ENCODE data around the gene FSCN2.

The FSCN2 gene

DNA sequence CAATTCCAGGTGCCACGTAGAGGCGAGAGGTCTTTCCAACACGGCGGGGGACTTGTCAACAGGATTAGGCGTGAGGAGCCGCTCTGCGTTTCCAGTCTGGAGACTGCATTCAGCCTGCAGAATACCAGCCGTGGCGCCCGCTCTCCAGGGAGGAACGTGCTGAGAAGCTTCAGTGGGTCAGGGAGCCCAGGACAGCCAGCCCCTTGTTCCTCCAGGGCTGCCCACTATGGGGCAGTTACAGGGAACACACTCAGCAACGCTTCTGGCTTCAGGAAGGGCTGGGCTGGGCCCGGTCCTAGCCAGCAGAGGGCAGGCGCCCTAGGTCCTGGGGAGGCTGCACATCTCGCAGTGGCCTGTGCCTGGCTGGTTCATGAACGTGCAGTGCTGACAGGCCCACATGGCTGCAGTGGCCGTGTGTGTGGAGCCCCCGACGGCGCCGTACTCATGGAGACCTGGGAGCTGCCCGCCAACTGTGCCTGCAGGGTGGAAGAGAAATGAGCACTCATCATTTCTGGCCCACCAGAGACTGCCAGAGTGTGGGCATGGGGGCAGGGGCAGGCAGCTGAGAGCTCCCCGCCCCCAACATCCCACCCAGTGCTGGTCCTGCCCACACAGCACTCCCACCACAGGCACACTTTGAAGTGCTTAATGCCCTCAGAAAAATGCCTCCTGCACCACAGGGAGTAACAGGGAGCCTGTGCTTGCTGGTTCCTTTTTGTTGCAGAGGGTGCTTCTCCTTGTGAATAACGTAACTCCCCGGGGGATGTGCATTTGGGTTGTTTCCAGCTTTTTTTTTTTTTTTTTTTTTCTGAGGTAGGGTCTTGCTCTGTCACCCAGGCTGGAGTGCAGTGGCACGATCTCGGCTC is 31.0 kb downstream of the FSCN2 start:
- H3K36me3 ChIP-seq (ENCODE audit: insufficient read depth, low read length), result peaks cover 59% of the 10 kb centered on the region
- no peaks in the 10 kb centered on the region for H3K4me1 ChIP-seq (ENCODE audit: insufficient read depth, low read length)
- no peaks in the 10 kb centered on the region for H3K9me3 ChIP-seq (ENCODE audit: low read length)
- no peaks in the 10 kb centered on the region for H3K27me3 ChIP-seq (ENCODE audit: insufficient read depth, low read length)
- H2AFZ ChIP-seq (ENCODE audit: low read depth, low read length), result no peak overlapping the region
- H3K4me3 ChIP-seq (ENCODE audit: low read length), result no peak overlapping the region

DNA sequence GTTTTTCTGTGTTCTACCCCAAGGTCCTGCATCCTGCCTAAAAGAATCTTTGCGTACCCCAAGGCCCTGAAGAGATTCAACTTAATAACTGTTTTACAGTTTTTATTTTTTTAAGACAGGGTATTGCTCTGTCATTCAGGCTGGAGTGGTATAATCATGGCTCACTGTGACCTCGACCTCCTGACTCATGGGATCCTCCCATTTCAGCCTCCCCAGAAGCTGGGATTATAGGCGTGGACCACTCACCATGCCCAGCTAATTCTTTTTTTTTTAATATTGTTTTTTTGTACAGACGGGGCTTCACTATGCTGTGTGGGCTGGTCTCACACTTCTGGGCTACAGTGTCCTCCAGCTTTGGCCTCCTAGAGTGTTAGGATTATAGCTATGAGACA is 33.3 kb downstream of the FSCN2 start:
- no peak overlapping the region for H2AFZ ChIP-seq (ENCODE audit: low read depth, low read length)
- no peaks in the 10 kb centered on the region for H3K4me1 ChIP-seq (ENCODE audit: insufficient read depth, low read length)
- H3K36me3 ChIP-seq (ENCODE audit: insufficient read depth, low read length), result peaks cover 79% of the 10 kb centered on the region
- no peaks in the 10 kb centered on the region for H3K9me3 ChIP-seq (ENCODE audit: low read length)
- H3K27me3 ChIP-seq (ENCODE audit: insufficient read depth, low read length), result no peaks in the 10 kb centered on the region
- no peak overlapping the region for H3K4me3 ChIP-seq (ENCODE audit: low read length)

DNA sequence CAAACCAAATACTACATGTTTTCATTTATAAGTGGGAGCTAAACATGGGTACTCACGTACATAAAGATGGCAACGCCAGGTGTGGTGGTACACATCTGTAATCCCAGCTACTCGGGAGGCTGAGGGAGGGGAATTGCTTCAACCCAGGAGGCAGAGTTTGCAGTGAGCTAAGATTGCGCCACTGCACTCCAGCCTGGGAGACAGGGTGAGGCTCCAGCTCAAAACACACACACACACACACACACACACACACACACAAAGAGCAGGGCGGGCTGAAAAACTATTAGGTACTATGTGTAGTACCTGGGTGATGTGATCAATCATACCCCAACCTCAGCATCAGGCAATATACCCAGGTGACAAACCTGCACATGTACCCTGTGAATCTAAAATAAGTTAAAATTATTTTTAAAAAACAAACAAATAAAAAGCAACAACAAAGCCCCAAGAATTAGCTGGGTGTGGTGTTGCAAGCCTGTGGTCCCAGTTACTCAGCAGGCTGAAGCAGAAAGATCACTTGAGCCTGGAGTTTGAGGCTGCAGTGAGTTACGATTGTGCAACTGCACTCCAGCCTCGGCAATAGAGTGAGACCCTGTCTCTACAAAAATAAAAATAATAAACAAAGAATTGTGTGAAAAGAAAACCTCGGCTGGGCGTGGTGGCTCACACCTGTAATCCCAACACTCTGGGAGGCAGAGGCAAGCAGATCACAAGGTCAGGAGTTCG is 35.8 kb downstream of the FSCN2 start:
- Histone ChIP-seq H3K4me1 (ENCODE audit: insufficient read depth, low read length) (no peaks in the 10 kb centered on the region), H3K36me3 (ENCODE audit: insufficient read depth, low read length) (peaks cover 76% of the 10 kb centered on the region), H2AFZ (ENCODE audit: low read depth, low read length) (no peak overlapping the region), H3K4me3 (ENCODE audit: low read length) (no peak overlapping the region), H3K27me3 (ENCODE audit: insufficient read depth, low read length) (no peaks in the 10 kb centered on the region), H3K9me3 (ENCODE audit: low read length) (no peaks in the 10 kb centered on the region)

DNA sequence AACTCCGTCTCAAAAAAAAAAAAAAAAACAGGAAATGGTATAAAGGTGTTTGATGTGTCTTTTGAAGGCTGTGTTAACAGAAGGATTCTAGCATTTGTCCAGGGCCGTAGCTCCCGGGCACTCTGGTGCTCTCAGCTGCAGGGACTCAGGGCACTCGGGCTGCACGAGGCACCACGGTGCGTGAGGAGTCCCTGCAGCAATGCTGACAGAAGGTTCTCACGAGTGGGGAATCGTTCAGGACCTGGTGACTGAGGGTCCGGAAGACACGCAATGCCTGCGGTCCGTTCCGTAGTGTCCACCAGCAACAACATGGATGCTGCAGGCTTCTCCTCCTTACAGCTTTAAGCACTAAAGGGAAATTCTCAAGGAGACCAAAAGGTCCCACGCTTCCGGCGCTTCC is 36.6 kb downstream of the FSCN2 start:
- H2AFZ ChIP-seq (ENCODE audit: low read depth, low read length), result no peak overlapping the region
- H3K9me3 ChIP-seq (ENCODE audit: low read length), result no peaks in the 10 kb centered on the region
- H3K27me3 ChIP-seq (ENCODE audit: insufficient read depth, low read length), result no peaks in the 10 kb centered on the region
- no peak overlapping the region for H3K4me3 ChIP-seq (ENCODE audit: low read length)
- peaks cover 79% of the 10 kb centered on the region for H3K36me3 ChIP-seq (ENCODE audit: insufficient read depth, low read length)
- H3K4me1 ChIP-seq (ENCODE audit: insufficient read depth, low read length), result no peaks in the 10 kb centered on the region

GRCh38 chr17:81565231-81565630 is 37.1 kb downstream of the FSCN2 start:
- Histone ChIP-seq H3K4me1 (ENCODE audit: insufficient read depth, low read length) (no peaks in the 10 kb centered on the region), H2AFZ (ENCODE audit: low read depth, low read length) (no peak overlapping the region), H3K36me3 (ENCODE audit: insufficient read depth, low read length) (peaks cover 83% of the 10 kb centered on the region), H3K4me3 (ENCODE audit: low read length) (no peak overlapping the region), H3K27me3 (ENCODE audit: insufficient read depth, low read length) (no peaks in the 10 kb centered on the region), H3K9me3 (ENCODE audit: low read length) (no peaks in the 10 kb centered on the region)

- H3K4me1 ChIP-seq (ENCODE audit: insufficient read depth, low read length), result no peaks in the 10 kb centered on the region
- H3K27me3 ChIP-seq (ENCODE audit: insufficient read depth, low read length), result no peaks in the 10 kb centered on the region
- H3K9me3 ChIP-seq (ENCODE audit: low read length), result no peaks in the 10 kb centered on the region
- no peak overlapping the region for H3K4me3 ChIP-seq (ENCODE audit: low read length)
- H3K36me3 ChIP-seq (ENCODE audit: insufficient read depth, low read length), result peaks cover 88% of the 10 kb centered on the region
- no peak overlapping the region for H2AFZ ChIP-seq (ENCODE audit: low read depth, low read length)
These were observed 38.4 kb downstream of the FSCN2 start for GRCh38 chr17:81566461-81567126.

DNA sequence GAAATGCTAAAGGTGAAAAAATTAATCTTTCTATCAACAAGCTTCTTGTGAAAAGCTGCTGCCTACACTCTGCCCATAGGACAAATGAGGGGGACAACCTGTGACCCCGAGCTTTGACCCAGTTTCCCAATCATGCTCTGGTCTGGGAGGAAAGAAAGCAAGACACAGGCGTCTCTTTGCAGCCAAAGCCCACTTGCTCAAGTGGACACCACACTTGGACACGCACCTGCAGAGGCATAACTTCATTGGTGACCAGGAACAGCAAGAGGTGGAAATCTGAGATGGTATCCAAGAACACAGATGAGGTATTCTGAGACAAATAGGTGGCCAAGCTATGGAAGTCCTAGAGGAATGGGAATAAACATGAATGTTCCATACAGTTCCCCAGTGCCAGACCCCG is 39.0 kb downstream of the FSCN2 start:
- Histone ChIP-seq H3K36me3 (ENCODE audit: insufficient read depth, low read length) (peaks cover 87% of the 10 kb centered on the region), H3K4me3 (ENCODE audit: low read length) (no peak overlapping the region), H3K27me3 (ENCODE audit: insufficient read depth, low read length) (no peaks in the 10 kb centered on the region), H3K4me1 (ENCODE audit: insufficient read depth, low read length) (no peaks in the 10 kb centered on the region), H3K9me3 (ENCODE audit: low read length) (no peaks in the 10 kb centered on the region), H2AFZ (ENCODE audit: low read depth, low read length) (no peak overlapping the region)

DNA sequence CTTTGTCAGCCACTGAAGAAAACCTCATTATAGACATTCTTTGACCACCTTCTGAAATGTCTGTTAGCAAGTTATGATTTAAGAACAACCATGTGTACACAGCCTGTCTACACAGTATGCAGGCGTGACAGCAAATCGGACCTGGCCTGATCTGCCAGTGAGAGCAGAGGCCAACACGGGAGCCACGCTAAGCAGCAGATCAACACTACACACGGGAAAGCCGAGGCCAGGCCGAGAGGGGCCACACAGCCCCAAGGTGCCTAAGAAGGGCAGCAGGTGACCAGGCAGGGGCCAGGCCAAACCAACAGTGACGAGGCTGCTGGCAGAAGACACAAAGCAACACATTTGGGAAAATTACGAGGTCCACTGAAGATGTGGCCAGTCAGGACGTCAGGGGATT is 40.2 kb downstream of the FSCN2 start:
- H3K27me3 ChIP-seq (ENCODE audit: insufficient read depth, low read length), result no peaks in the 10 kb centered on the region
- H3K36me3 ChIP-seq (ENCODE audit: insufficient read depth, low read length), result peaks cover 87% of the 10 kb centered on the region

GRCh38 chr17:81569986-81570514 is 41.9 kb downstream of the FSCN2 start:
- H3K36me3 ChIP-seq (ENCODE audit: insufficient read depth, low read length), result peaks cover 82% of the 10 kb centered on the region
- no peaks in the 10 kb centered on the region for H3K27me3 ChIP-seq (ENCODE audit: insufficient read depth, low read length)
- H3K4me1 ChIP-seq (ENCODE audit: insufficient read depth, low read length), result no peaks in the 10 kb centered on the region
- no peaks in the 10 kb centered on the region for H3K9me3 ChIP-seq (ENCODE audit: low read length)
- no peak overlapping the region for H2AFZ ChIP-seq (ENCODE audit: low read depth, low read length)
- H3K4me3 ChIP-seq (ENCODE audit: low read length), result no peak overlapping the region

More for the DNA sequence above, 40.2 kb downstream of the FSCN2 start:
- Histone ChIP-seq H3K4me1 (ENCODE audit: insufficient read depth, low read length) (no peaks in the 10 kb centered on the region), H3K9me3 (ENCODE audit: low read length) (no peaks in the 10 kb centered on the region), H2AFZ (ENCODE audit: low read depth, low read length) (no peak overlapping the region), H3K4me3 (ENCODE audit: low read length) (no peak overlapping the region)

DNA sequence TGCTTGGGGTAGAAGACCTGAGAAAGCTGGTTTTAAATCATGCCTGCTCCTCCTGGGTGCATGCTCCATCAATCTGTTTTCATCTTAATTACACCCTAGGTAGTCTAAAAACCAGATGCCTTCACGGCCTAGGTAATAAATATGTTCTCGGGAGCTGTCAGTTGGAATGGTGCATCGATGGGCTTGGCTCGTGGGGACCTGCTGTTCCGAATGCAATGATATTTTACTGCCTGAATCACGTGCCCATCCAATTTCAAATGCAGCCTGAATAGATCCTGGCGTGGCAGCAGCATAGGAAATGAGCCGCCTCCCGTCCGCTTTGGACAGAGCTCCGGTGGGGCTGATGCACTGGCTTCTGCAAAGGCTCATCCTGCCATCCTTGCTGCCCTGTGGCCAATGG is 42.8 kb downstream of the FSCN2 start:
- Histone ChIP-seq H3K4me1 (ENCODE audit: insufficient read depth, low read length) (no peaks in the 10 kb centered on the region), H3K9me3 (ENCODE audit: low read length) (no peaks in the 10 kb centered on the region), H3K4me3 (ENCODE audit: low read length) (no peak overlapping the region), H3K27me3 (ENCODE audit: insufficient read depth, low read length) (no peaks in the 10 kb centered on the region), H3K36me3 (ENCODE audit: insufficient read depth, low read length) (peaks cover 80% of the 10 kb centered on the region), H2AFZ (ENCODE audit: low read depth, low read length) (no peak overlapping the region)

- no peak overlapping the region for H2AFZ ChIP-seq (ENCODE audit: low read depth, low read length)
- H3K27me3 ChIP-seq (ENCODE audit: insufficient read depth, low read length), result no peaks in the 10 kb centered on the region
- H3K9me3 ChIP-seq (ENCODE audit: low read length), result no peaks in the 10 kb centered on the region
- no peaks in the 10 kb centered on the region for H3K4me1 ChIP-seq (ENCODE audit: insufficient read depth, low read length)
- no peak overlapping the region for H3K4me3 ChIP-seq (ENCODE audit: low read length)
- H3K36me3 ChIP-seq (ENCODE audit: insufficient read depth, low read length), result peaks cover 73% of the 10 kb centered on the region
These were observed 44.5 kb downstream of the FSCN2 start for GRCh38 chr17:81572563-81573168.

DNA sequence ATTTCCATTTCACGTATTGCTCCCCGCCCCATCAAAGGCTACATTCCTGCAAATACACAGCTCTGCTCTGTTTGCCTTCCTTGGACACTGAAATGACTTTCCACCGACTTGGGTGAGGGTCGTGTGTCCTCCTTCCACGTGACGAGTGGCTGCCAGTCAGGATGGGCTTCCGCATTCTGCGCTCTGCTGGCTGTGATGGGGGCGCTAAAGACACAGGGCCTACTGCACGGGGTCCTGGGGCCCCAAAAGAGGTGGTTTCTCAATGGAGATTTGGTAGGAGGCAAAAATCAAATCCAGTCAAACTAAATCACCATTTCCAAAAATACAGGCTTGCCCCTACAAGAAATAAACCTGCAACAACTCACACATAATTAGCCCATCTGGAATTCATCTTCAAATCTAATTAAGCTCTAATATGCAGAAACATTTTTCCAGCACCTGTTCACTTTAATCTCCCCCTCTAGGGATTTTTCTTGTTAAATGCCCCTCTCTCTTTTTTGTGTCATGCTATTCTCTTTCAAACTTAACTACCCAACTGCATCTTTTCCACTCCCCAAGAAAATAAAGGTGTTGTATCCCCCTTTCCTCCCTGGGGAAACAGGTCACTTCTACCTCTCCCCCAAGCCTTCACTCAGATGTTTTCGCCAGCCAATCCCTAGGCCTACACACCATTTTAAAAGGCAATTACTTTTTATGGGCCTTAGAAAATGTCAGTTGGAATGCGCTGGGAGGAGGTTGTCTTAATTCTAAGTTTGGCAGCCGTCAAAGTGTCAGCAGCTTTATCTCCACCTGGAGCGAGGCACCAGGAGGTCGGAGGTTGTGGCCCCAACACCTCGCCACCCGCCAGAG is 45.8 kb downstream of the FSCN2 start:
- no peaks in the 10 kb centered on the region for H3K27me3 ChIP-seq (ENCODE audit: insufficient read depth, low read length)
- no peak overlapping the region for H2AFZ ChIP-seq (ENCODE audit: low read depth, low read length)
- no peaks in the 10 kb centered on the region for H3K9me3 ChIP-seq (ENCODE audit: low read length)
- no peaks in the 10 kb centered on the region for H3K4me1 ChIP-seq (ENCODE audit: insufficient read depth, low read length)
- no peak overlapping the region for H3K4me3 ChIP-seq (ENCODE audit: low read length)
- peaks cover 67% of the 10 kb centered on the region for H3K36me3 ChIP-seq (ENCODE audit: insufficient read depth, low read length)

Measured in neuron (in vitro differentiated cells).